HG03095 (cell line): ENCODE results near the gene PWP2.
"Not testable (repeated sequence)": the region's sequence is repeated elsewhere in the genome, so short reads cannot be mapped to it uniquely, and the experiment has no call there.

Experiments
- ATAC-seq: cut with Tn5 transposase; IDR thresholded peaks from one replicate; pipeline ENCODE4 v1.9.1; 2021; ENCODE audit warnings: moderate library complexity; ENCODE audit not compliant: unreplicated experiment

PWP2 gene

GRCh38 chr21:44127827-44128226, 20.6 kb downstream of the PWP2 start:
- not testable (repeated sequence) for ATAC-seq

GRCh38 chr21:44133715-44134057, 26.5 kb downstream of the PWP2 start:
- ATAC-seq = not testable (repeated sequence)

GRCh38 chr21:44134732-44135131, 27.5 kb downstream of the PWP2 start:
- ATAC-seq = not testable (repeated sequence)

- ATAC-seq = not testable (repeated sequence)
Measured at GRCh38 chr21:44138039-44138438, 30.8 kb downstream of the PWP2 start.

GRCh38 chr21:44139787-44140551, 32.8 kb downstream of the PWP2 start:
- not testable (repeated sequence) for ATAC-seq

- ATAC-seq = not testable (repeated sequence)
Measured at GRCh38 chr21:44140552-44140932, 33.3 kb downstream of the PWP2 start.

- ATAC-seq = not testable (repeated sequence)
Measured at GRCh38 chr21:44142470-44142869, 35.3 kb downstream of the PWP2 start.

- ATAC-seq = peak; percentile 32
Measured at GRCh38 chr21:44143380-44143779, 36.2 kb downstream of the PWP2 start.

GRCh38 chr21:44143996-44144395, 36.8 kb downstream of the PWP2 start:
- not testable (repeated sequence) for ATAC-seq

- ATAC-seq = not testable (repeated sequence)
Measured at GRCh38 chr21:44144784-44145602, 37.8 kb downstream of the PWP2 start.

- ATAC-seq = not testable (repeated sequence)
Measured at GRCh38 chr21:44145616-44146015, 38.4 kb downstream of the PWP2 start.

- not testable (repeated sequence) for ATAC-seq
Measured at GRCh38 chr21:44147108-44147507, 39.9 kb downstream of the PWP2 start.

- not testable (repeated sequence) for ATAC-seq
Measured at GRCh38 chr21:44150255-44150654, 43.1 kb downstream of the PWP2 start.

GRCh38 chr21:44153214-44153888, 46.2 kb downstream of the PWP2 start:
- ATAC-seq = not testable (repeated sequence)

- ATAC-seq = not testable (repeated sequence)
Measured at GRCh38 chr21:44153889-44154228, 46.7 kb downstream of the PWP2 start.

- ATAC-seq = peak; percentile 4
Measured at GRCh38 chr21:44154816-44155230, 47.6 kb downstream of the PWP2 start.

GRCh38 chr21:44155231-44155993, 48.2 kb downstream of the PWP2 start:
- ATAC-seq = peak; percentile 33

GRCh38 chr21:44155994-44156380, 48.8 kb downstream of the PWP2 start:
- ATAC-seq = not testable (repeated sequence)

GRCh38 chr21:44157439-44158081, 50.4 kb downstream of the PWP2 start:
- ATAC-seq = not testable (repeated sequence)

GRCh38 chr21:44158082-44158468, 50.9 kb downstream of the PWP2 start:
- ATAC-seq = not testable (repeated sequence)
